Stimulated activated naive CD8-positive, alpha-beta T cell treated with anti-CD3 and anti-CD28 coated beads, Interleukin-15, Interleukin-2, amounts not matched to agents 100 U/mL and 50 U/mL, for 24 hours (primary cell): Measurements from ENCODE around the gene TRIM56.
"Not testable (repeated sequence)": the region's sequence is repeated elsewhere in the genome, so short reads cannot be mapped to it uniquely, and the experiment has no call there.

Source experiments
- ATAC-seq: fragments of 150-1000 bp; cut with Tn5 transposase; one replicate; pipeline ENCODE4 v1.10.0; 2021
- DNase-seq: peaks from one replicate; pipeline ENCODE4 v3.0.0; 2021

TRIM56 gene

GRCh38 chr7:101085162-101085964, at the start of gene TRIM56:
Gene TRIM56, plus strand, starts transcription at chr7:101085481. Its CDS starts 1,832 bp downstream, at chr7:101087313.
- ATAC-seq (peak; percentile 91), DNase-seq (peak; percentile 82)

- DNase-seq, result no peak
- no peak for ATAC-seq
Observed at GRCh38 chr7:101035941-101036340, 49.3 kb upstream of the TRIM56 start.

- not testable (repeated sequence) for DNase-seq, ATAC-seq
Observed at GRCh38 chr7:101041283-101041682, 44.0 kb upstream of the TRIM56 start.

GRCh38 chr7:101058355-101058754, 26.9 kb upstream of the TRIM56 start:
- DNase-seq, result peak; percentile 67
- ATAC-seq, result no peak

DNA sequence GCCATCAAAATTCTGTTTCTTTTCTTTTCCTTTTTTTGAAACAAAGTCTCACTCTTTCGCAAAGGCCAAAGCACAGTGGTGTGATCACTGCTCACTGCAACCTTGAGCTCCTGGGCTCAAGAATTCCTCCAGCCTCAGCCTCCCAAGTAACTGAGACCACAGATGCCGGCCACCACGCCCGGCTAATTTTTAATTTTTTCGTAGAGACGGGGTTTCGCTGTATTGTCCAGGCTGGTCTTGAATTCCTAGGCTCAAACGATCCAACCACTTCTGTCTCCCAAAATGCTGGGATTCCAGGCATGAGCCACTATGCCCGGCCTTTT, 25.7 kb upstream of the TRIM56 start:
- ATAC-seq (no peak), DNase-seq (no peak)

DNA sequence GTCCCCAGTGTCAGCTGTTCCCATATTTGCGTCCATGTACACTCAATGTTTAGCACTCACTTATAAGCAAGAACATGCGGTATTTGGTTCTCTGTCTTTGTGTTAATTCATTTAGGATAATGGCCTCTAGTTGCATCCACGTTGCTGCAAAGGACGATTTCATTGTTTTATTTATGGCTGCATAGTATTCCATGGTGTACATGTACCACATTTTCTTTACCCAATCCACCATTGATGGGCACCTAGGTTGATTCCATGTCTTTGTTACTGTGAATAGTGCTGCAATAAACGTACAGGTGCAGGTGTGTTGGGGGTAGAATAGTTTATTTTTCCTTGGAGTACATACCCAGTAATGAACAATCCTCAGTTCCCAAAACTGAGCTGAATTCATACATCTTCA, 24.3 kb upstream of the TRIM56 start:
- ATAC-seq (no peak), DNase-seq (no peak)

- DNase-seq, ATAC-seq: not testable (repeated sequence)
Observed at GRCh38 chr7:101064176-101064550, 21.1 kb upstream of the TRIM56 start.

DNA sequence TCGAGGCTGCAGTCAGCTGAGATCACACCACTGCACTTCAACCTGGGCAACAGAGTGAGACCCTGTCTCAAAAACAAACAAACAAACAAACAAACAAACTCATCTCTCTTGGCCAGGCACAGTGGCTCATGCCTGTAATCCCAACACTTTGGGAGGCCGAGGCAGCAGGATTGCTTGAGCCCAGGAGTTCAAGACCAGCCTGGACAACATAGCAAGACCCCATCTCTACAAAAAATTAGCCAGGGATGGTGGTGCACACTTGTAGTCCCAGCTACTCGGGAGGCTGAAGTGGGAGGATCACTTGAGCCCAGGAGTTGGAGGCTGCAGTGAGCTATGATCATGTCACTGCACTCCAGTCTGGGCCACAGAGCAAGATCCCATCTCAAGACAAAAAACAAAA, 20.1 kb upstream of the TRIM56 start:
- DNase-seq, ATAC-seq: not testable (repeated sequence)

GRCh38 chr7:101066141-101066832, 19.0 kb upstream of the TRIM56 start:
- ATAC-seq (no peak), DNase-seq (no peak)

DNA sequence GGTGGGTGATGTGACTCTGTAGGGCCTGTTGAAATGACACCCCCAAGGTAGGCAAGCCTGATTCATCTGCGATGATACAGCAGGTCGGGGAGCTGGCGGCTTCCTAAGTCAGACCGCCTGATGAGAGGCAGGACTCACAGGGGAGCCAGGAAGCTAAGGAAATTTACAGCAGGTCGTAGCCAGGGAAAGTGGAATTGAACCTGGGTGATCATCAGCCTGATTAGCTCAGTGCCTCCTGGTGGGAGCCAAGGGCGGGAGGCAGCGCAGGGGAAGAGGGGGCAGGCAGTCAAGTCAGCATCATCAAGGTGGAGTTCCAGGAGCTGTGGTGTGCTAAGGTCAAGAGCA, 18.5 kb upstream of the TRIM56 start:
- DNase-seq, result no peak
- no peak for ATAC-seq

GRCh38 chr7:101068401-101068800, 16.9 kb upstream of the TRIM56 start:
- ATAC-seq (no peak), DNase-seq (no peak)

GRCh38 chr7:101071362-101072104, 13.7 kb upstream of the TRIM56 start:
- ATAC-seq, DNase-seq: not testable (repeated sequence)

DNA sequence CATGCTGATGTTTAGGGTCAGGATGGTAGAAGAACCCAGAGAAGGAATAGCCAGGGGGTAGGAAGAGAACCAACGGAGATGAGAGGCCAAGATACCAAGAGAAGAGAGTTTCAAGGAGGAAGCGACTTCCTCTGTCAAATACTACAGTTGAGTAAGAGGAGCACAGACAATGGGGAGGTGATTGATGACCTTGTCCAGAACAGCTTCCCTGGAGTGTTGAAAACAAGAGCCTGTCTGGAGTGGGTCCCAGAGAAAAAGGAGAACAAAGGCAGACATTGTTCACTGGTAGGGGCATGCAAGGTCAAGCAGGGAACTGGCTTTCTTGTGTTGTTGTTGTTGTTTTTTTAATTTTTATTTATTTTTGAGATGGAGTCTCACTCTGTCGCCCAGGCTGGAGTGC, 9.6 kb upstream of the TRIM56 start:
- ATAC-seq (no peak), DNase-seq (no peak)

GRCh38 chr7:101076183-101076582, 9.1 kb upstream of the TRIM56 start:
- not testable (repeated sequence) for ATAC-seq, DNase-seq

DNA sequence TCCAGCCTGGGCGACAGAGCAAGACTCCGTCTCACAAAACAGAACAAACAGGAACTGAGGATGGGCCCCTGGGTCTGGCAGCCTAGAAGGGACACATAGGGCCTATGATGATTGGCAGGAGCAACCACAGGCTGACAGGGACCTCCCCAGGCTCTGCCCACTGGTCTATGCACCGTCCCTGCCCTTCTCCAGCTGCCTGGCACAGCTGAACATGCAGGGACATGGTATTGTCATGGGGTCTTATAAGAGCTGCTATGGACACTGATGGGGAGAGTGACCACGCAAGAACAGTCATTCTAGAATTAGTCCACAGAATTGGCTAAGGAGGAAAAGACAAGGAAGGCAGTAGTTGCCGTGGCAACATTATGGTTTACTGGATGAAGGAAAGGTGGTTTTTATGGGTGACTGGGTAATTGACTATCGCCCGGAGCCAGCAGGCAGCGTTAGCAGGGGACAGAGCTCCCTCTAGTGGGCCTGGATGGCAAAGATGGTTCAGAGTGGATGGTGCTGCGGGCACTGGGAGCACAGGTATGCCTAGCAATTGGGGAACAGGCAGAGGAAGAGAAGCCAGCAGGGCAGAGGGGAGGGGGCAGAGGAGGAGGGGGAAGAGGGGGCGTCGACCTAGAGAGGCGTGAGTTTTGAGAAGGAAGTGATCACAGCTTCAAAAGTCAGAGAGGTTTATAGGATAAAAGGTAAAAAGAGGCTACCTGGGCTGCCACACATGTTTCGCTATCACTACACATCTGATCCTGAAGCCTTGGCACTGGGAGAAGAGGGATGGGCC, 7.8 kb upstream of the TRIM56 start:
- ATAC-seq (peak; percentile 95), DNase-seq (peak; percentile 87)

GRCh38 chr7:101081432-101081831, 3.8 kb upstream of the TRIM56 start:
- no peak for DNase-seq
- ATAC-seq, result no peak

- ATAC-seq (no peak), DNase-seq (no peak)
Observed at GRCh38 chr7:101084865-101085161, 468 bp upstream of the TRIM56 start.

DNA sequence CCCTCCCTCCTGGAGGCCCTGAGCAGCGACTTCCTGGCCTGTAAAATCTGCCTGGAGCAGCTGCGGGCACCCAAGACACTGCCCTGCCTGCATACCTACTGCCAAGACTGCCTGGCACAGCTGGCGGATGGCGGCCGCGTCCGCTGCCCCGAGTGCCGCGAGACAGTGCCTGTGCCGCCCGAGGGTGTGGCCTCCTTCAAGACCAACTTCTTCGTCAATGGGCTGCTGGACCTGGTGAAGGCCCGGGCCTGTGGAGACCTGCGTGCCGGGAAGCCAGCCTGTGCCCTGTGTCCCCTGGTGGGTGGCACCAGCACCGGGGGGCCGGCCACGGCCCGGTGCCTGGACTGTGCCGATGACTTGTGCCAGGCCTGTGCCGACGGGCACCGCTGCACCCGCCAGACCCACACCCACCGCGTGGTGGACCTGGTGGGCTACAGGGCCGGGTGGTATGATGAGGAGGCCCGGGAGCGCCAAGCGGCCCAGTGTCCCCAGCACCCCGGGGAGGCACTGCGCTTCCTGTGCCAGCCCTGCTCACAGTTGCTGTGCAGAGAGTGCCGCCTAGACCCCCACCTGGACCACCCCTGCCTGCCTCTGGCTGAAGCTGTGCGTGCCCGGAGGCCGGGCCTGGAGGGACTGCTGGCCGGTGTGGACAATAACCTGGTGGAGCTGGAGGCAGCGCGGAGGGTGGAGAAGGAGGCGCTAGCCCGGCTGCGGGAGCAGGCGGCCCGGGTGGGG, 2.2 kb downstream of the TRIM56 start:
- DNase-seq, result no peak
- ATAC-seq, result no peak

- DNase-seq, result no peak
- no peak for ATAC-seq
Observed at GRCh38 chr7:101088069-101088425, 2.8 kb downstream of the TRIM56 start.

DNA sequence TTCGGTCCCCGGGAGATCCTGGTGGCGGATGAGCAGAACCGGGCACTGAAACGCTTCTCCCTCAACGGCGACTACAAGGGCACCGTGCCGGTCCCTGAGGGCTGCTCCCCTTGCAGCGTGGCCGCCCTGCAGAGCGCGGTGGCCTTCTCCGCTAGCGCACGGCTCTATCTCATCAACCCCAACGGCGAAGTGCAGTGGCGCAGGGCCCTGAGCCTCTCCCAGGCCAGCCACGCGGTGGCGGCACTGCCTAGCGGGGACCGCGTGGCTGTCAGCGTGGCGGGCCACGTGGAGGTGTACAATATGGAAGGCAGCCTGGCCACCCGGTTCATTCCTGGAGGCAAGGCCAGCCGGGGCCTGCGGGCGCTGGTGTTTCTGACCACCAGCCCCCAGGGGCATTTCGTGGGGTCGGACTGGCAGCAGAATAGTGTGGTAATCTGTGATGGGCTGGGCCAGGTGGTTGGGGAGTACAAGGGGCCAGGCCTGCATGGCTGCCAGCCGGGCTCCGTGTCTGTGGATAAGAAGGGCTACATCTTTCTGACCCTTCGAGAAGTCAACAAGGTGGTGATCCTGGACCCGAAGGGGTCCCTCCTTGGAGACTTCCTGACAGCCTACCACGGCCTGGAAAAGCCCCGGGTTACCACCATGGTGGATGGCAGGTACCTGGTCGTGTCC, 3.7 kb downstream of the TRIM56 start:
- ATAC-seq (no peak), DNase-seq (no peak)

DNA sequence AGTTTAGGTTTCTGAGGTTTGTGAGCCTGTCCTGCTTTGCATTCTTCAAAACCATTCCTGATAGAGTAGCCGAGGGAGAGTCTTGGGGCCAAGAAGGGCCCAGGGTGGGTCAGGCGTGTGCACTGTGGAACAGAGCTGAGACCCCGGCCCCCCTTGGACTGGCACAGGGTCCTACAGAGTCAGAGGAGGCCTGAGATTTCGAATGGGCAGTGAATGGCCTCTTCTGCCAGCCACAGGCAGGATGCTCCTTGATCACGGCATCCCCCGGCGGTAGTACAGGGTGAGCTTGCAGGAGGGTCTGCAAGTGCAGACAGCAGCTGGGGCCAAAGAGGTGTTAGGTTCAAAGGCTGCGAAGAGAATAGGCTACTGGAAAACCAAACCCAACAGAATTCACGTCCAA, 4.6 kb downstream of the TRIM56 start:
- no peak for DNase-seq
- no peak for ATAC-seq
